GM19452 (cell line): ENCODE measurements around the gene SIL1.
A peak's percentile ranks its signal among the peaks of the same experiment; 100 is the strongest.
"Not testable (repeated sequence)": the region's sequence is repeated elsewhere in the genome, so short reads cannot be mapped to it uniquely, and the experiment has no call there.

Experiments used
- ATAC-seq: cut with Tn5 transposase; IDR thresholded peaks from one replicate; pipeline ENCODE4 v1.9.1; 2021; ENCODE audit not compliant: unreplicated experiment

SIL1 gene

GRCh38 chr5:139197710-139198669, at the start of gene SIL1:
Gene SIL1 (minus strand): TSS chr5:139198368. CDS start chr5:139127843, 70,525 bp downstream.
- ATAC-seq: peak; percentile 95

GRCh38 chr5:139246394-139246793, 48.2 kb upstream of the SIL1 start:
- no peak for ATAC-seq

- no peak for ATAC-seq
Measured at GRCh38 chr5:139245637-139246339, 47.6 kb upstream of the SIL1 start.

- ATAC-seq: no peak
Measured at GRCh38 chr5:139243425-139243970, 45.3 kb upstream of the SIL1 start.

- no peak for ATAC-seq
Measured at GRCh38 chr5:139241139-139241538, 43.0 kb upstream of the SIL1 start.

- no peak for ATAC-seq
Measured at GRCh38 chr5:139236479-139236878, 38.3 kb upstream of the SIL1 start.

GRCh38 chr5:139232147-139232724, 34.1 kb upstream of the SIL1 start:
- no peak for ATAC-seq

- ATAC-seq: no peak
Measured at GRCh38 chr5:139228201-139228803, 30.1 kb upstream of the SIL1 start.

GRCh38 chr5:139226131-139226530, 28.0 kb upstream of the SIL1 start:
- no peak for ATAC-seq

- no peak for ATAC-seq
Measured at GRCh38 chr5:139223481-139223880, 25.3 kb upstream of the SIL1 start.

- ATAC-seq: no peak
Measured at GRCh38 chr5:139222346-139222745, 24.2 kb upstream of the SIL1 start.

GRCh38 chr5:139218038-139218437, 19.9 kb upstream of the SIL1 start:
- ATAC-seq: not testable (repeated sequence)

GRCh38 chr5:139215107-139215975, 17.2 kb upstream of the SIL1 start:
- ATAC-seq: no peak

- ATAC-seq: no peak
Measured at GRCh38 chr5:139214646-139215045, 16.5 kb upstream of the SIL1 start.

GRCh38 chr5:139212906-139213305, 14.7 kb upstream of the SIL1 start:
- ATAC-seq: no peak

GRCh38 chr5:139212486-139212885, 14.3 kb upstream of the SIL1 start:
- ATAC-seq: no peak

GRCh38 chr5:139210585-139210984, 12.4 kb upstream of the SIL1 start:
- ATAC-seq: no peak

GRCh38 chr5:139207297-139208000, 9.3 kb upstream of the SIL1 start:
- ATAC-seq: no peak

- no peak for ATAC-seq
Measured at GRCh38 chr5:139205586-139205985, 7.4 kb upstream of the SIL1 start.
